ENCODE measurements around the gene TCEAL3. TPM values are rescaled to one million over a fixed set of nuclear protein-coding genes. Genes with fewer than 3 reads are reported as not detected.

The TCEAL3 gene
- total and polyA plus RNA-seq, 12 donors = 14.5 to 118 (median 53.5) TPM

GRCh38 chrX:103629318-103630170, 21.8 kb downstream of the TCEAL3 start:
- peak; percentile 62 to 82 (median 68) for DNase-seq
- Histone ChIP-seq H3K4me1 (replicated peaks in 1 of 2) (peaks cover 0 to 16% of the 10 kb centered on the region in 2 donors), H3K4me3 (peak overlapping the region in 3 of 4 donors; percentile 18 to 60 (median 33)), H3K27me3 (peaks cover 14% of the 10 kb centered on the region), H3K36me3 (replicated peaks in 1 of 2) (no peaks in the 10 kb centered on the region), H3K27ac (peak overlapping the region; percentile 75 to 94 (median 85)), H3K9me3 (replicated peaks in 1 of 3) (no peaks in the 10 kb centered on the region)
- intact Hi-C loops (cut with DNase I) = no loop called here
- 0 to 27% (median 10%) methylated on average over 8 to 49 of the region's 49 CpGs for WGBS, 4 donors
- TF ChIP-seq POLR2A (IDR thresholded peaks at IDR 0.05) (peak in 1 of 2 donors; percentile 32), CTCF (IDR thresholded peaks at IDR 0.05) (peak in 2 of 6 experiments; percentile 15 to 33)

- intact Hi-C loops (cut with DNase I) = no loop called here
- Histone ChIP-seq H3K27ac (peak overlapping the region; percentile 75 to 94 (median 85)), H3K4me3 (peak overlapping the region in 2 of 4 donors; percentile 33 to 60), H3K4me1 (replicated peaks in 1 of 2) (peaks cover 0 to 13% of the 10 kb centered on the region in 2 donors), H3K9me3 (replicated peaks in 1 of 3) (no peaks in the 10 kb centered on the region), H3K36me3 (replicated peaks in 1 of 2) (no peaks in the 10 kb centered on the region), H3K27me3 (peaks cover 14% of the 10 kb centered on the region)
- 15 to 41% (median 26%) methylated on average over 6 of the region's 6 CpGs for WGBS, 4 donors
- no peak for DNase-seq
- TF ChIP-seq CTCF (IDR thresholded peaks at IDR 0.05) (peak in 4 of 6 experiments; percentile 4 to 40 (median 25)), POLR2A (IDR thresholded peaks at IDR 0.05) (no peak)
These were observed 22.4 kb downstream of the TCEAL3 start for GRCh38 chrX:103630171-103630511.

- Histone ChIP-seq H3K27ac (no peak overlapping the region), H3K4me3 (no peak overlapping the region)
- intact Hi-C loops (cut with DNase I) = no loop called here
These were observed 23.4 kb downstream of the TCEAL3 start for GRCh38 chrX:103631145-103631544.

More at GRCh38 chrX:103631145-103631544, 23.4 kb downstream of the TCEAL3 start:
- 78 to 98% (median 86%) methylated on average over 3 to 5 of the region's 5 CpGs for WGBS, 4 donors
- no peaks in the 10 kb centered on the region for H3K36me3 ChIP-seq (replicated peaks in 1 of 2)
- H3K4me1 ChIP-seq (replicated peaks in 1 of 2) = peaks cover 0 to 8% of the 10 kb centered on the region in 2 donors
- no peaks in the 10 kb centered on the region for H3K9me3 ChIP-seq (replicated peaks in 1 of 3)
- no peak for TF ChIP-seq CTCF (IDR thresholded peaks at IDR 0.05)
- no peak for TF ChIP-seq POLR2A (IDR thresholded peaks at IDR 0.05)
- DNase-seq = no peak
- H3K27me3 ChIP-seq = peaks cover 14% of the 10 kb centered on the region
